ENCODE results near the gene STAMBP. TPM values are rescaled to one million over a fixed set of nuclear protein-coding genes. Genes with fewer than 3 reads are reported as not detected.

Gene STAMBP
- polyA plus RNA-seq, 1 donor (not counting 4 experiments of a cell fraction or from before 2014, with no cell fraction given) = 95.4 TPM

DNA sequence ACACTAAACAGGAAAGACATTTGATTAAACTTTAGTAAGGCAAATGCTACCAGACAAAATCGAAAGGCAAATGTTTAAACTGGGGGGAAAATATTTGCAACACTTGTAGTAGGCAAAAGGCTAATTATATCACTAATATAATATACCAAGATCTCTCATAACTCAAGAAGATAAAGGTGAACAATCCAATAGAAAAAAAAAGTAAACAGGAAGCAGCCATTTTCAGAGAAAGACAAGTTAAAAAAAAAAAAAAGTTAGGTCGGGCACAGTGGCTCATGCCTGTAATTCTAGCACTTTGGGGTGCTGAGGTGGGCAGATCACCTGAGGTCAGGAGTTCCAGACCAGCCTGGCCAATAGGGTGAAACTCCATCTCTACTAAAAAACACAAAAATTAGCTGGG lies 59.6 kb downstream of the STAMBP start:
- no peaks in the 10 kb centered on the region for H3K9me3 ChIP-seq (ENCODE audit: control insufficient read depth, low read depth, low read length)
- H4K20me1 ChIP-seq (ENCODE audit: control insufficient read depth, extremely low read depth, insufficient read depth, low read length) = no peaks in the 10 kb centered on the region
- H3K79me2 ChIP-seq (ENCODE audit: control insufficient read depth, insufficient read depth, low read length) = no peaks in the 10 kb centered on the region
- no peak overlapping the region for H3K27ac ChIP-seq (ENCODE audit: control insufficient read depth, insufficient read depth, low read length)
- H3K9me1 ChIP-seq (ENCODE audit: control insufficient read depth, extremely low read depth, insufficient read depth, low read length) = no peaks in the 10 kb centered on the region
- no peak for DNase-seq (ENCODE audit: low read depth, low spot score)
- peaks cover 5% of the 10 kb centered on the region for H3K4me1 ChIP-seq (ENCODE audit: control insufficient read depth, extremely low read depth, insufficient read depth, low read length)
- H2AFZ ChIP-seq (ENCODE audit: control insufficient read depth, low read length) = no peak overlapping the region
- H3K9ac ChIP-seq (ENCODE audit: control insufficient read depth, extremely low read depth, insufficient read depth, low read length) = no peak overlapping the region
- FAIRE-seq = no peak
- no peak overlapping the region for H3K4me2 ChIP-seq (ENCODE audit: control insufficient read depth, extremely low read depth, insufficient read depth, low read depth, low read length)
- dilution Hi-C loops (cut with MboI; ENCODE audit: extremely low pct_ligation_motif_present, low sequenced_read_pairs) = no loop called here
- H3K36me3 ChIP-seq (ENCODE audit: control insufficient read depth in 2 of 2, extremely low read depth in 1 of 2, insufficient read depth in 2 of 2, low read length in 2 of 2) = no peaks in the 10 kb centered on the region
- H3K4me3 ChIP-seq (ENCODE audit: control insufficient read depth in 2 of 3, extremely low read depth in 1 of 3, insufficient read depth in 2 of 3, low read depth in 1 of 3, low read length in 3 of 3) = no peak overlapping the region
- TF ChIP-seq EZH2 (IDR thresholded peaks at IDR 0.05; ENCODE audit: low read length) = no peak
- no peaks in the 10 kb centered on the region for H3K27me3 ChIP-seq (ENCODE audit: control insufficient read depth, extremely low read depth, insufficient read depth, low read length)

DNA sequence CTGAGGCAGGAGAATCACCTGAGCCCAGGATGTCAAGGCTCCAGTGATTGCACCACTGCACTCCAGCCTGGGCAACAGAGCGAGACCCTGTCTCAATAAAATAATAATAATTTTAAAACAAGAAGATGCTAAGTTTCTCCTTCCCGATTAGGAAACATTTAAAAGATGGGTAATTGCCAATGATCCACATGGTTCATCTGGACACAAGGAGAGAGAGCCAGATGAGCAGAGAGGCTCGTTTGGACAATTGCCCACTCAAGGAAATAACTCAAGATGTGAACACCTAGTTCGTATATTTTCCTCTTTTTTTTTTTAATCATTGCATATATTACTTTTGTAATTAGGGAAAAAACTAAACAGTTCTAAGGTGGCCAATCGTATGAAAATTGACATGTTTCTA lies 60.4 kb downstream of the STAMBP start:
- H3K79me2 ChIP-seq (ENCODE audit: control insufficient read depth, insufficient read depth, low read length) = no peaks in the 10 kb centered on the region
- TF ChIP-seq, protein P1, sequence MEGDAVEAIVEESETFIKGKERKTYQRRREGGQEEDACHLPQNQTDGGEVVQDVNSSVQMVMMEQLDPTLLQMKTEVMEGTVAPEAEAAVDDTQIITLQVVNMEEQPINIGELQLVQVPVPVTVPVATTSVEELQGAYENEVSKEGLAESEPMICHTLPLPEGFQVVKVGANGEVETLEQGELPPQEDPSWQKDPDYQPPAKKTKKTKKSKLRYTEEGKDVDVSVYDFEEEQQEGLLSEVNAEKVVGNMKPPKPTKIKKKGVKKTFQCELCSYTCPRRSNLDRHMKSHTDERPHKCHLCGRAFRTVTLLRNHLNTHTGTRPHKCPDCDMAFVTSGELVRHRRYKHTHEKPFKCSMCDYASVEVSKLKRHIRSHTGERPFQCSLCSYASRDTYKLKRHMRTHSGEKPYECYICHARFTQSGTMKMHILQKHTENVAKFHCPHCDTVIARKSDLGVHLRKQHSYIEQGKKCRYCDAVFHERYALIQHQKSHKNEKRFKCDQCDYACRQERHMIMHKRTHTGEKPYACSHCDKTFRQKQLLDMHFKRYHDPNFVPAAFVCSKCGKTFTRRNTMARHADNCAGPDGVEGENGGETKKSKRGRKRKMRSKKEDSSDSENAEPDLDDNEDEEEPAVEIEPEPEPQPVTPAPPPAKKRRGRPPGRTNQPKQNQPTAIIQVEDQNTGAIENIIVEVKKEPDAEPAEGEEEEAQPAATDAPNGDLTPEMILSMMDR (optimal IDR thresholded peaks at IDR 0.05 in 1 of 3, IDR thresholded peaks at IDR 0.05 in 1 of 3, conservative IDR thresholded peaks at IDR 0.05 in 1 of 3; ENCODE audit: extremely low read depth in 1 of 3, insufficient read depth in 2 of 3, low read length in 3 of 3) = no peak
- no peak for TF ChIP-seq EZH2 (IDR thresholded peaks at IDR 0.05; ENCODE audit: low read length)
- H3K4me1 ChIP-seq (ENCODE audit: control insufficient read depth, extremely low read depth, insufficient read depth, low read length) = peaks cover 5% of the 10 kb centered on the region
- H3K9me1 ChIP-seq (ENCODE audit: control insufficient read depth, extremely low read depth, insufficient read depth, low read length) = no peaks in the 10 kb centered on the region
- H3K36me3 ChIP-seq (ENCODE audit: control insufficient read depth in 2 of 2, extremely low read depth in 1 of 2, insufficient read depth in 2 of 2, low read length in 2 of 2) = no peaks in the 10 kb centered on the region
- H4K20me1 ChIP-seq (ENCODE audit: control insufficient read depth, extremely low read depth, insufficient read depth, low read length) = no peaks in the 10 kb centered on the region
- FAIRE-seq (no peak), DNase-seq (ENCODE audit: low read depth, low spot score) (no peak)
- H3K27me3 ChIP-seq (ENCODE audit: control insufficient read depth, extremely low read depth, insufficient read depth, low read length) = no peaks in the 10 kb centered on the region
- dilution Hi-C loops (cut with MboI; ENCODE audit: extremely low pct_ligation_motif_present, low sequenced_read_pairs) = no loop called here
- no peak overlapping the region for H3K4me2 ChIP-seq (ENCODE audit: control insufficient read depth, extremely low read depth, insufficient read depth, low read depth, low read length)
- no peak overlapping the region for H2AFZ ChIP-seq (ENCODE audit: control insufficient read depth, low read length)
- no peak overlapping the region for H3K9ac ChIP-seq (ENCODE audit: control insufficient read depth, extremely low read depth, insufficient read depth, low read length)
- H3K27ac ChIP-seq (ENCODE audit: control insufficient read depth, insufficient read depth, low read length) = no peak overlapping the region
- H3K4me3 ChIP-seq (ENCODE audit: control insufficient read depth in 2 of 3, extremely low read depth in 1 of 3, insufficient read depth in 2 of 3, low read depth in 1 of 3, low read length in 3 of 3) = no peak overlapping the region
- H3K9me3 ChIP-seq (ENCODE audit: control insufficient read depth, low read depth, low read length) = no peaks in the 10 kb centered on the region
